IMR-90 (cell line): ENCODE data around the gene VSX2. TPM values are rescaled to one million over a fixed set of nuclear protein-coding genes. Genes with fewer than 3 reads are reported as not detected.

Experiments
- ATAC-seq: fragments of 200-7000 bp; cut with Tn5 transposase; 2 replicates; pipeline ENCODE4 v1.9.1; 2020; ENCODE audit warnings: low read depth, mild to moderate bottlenecking, moderate library complexity
- BruUV-seq: library from RNA; stranded (reverse); fragments of 400-500 nt; replicated peaks from 2 replicates; lab custom pipeline; 2021; lab: Mats Ljungman, UMichigan
- CTCF ChIA-PET: fragments of 300-600 bp; formaldehyde crosslinking; extraction: SDS; loops from one replicate; lab custom pipeline; 2021; ENCODE audit warnings: antibody characterized with exemption; lab: Yijun Ruan, JAX
- POLR2A ChIA-PET: fragments of 300-600 bp; sonication (Branson Sonifier 250); formaldehyde crosslinking; loops from one replicate; lab custom pipeline; 2022; ENCODE audit warnings: antibody characterized with exemption; ENCODE audit not compliant: unreplicated experiment; lab: Charles Lee
- DNase-seq: peaks from one replicate; pipeline ENCODE4 v3.0.0; 2013
- H2AFZ ChIP-seq: replicated peaks from 2 replicates; pipeline ENCODE3; 2013; ENCODE audit warnings: low read length, mild to moderate bottlenecking; ENCODE audit not compliant: poor library complexity
- H2AK5ac ChIP-seq: 2 replicates; pipeline ENCODE4 v1.6.1; 2013; ENCODE audit warnings: low read depth, low read length, inconsistent platforms
- H2AK9ac ChIP-seq: replicated peaks from 2 replicates; pipeline ENCODE3; 2013; ENCODE audit warnings: mild to moderate bottlenecking, low read depth, low read length, moderate library complexity; ENCODE audit not compliant: poor library complexity
- H2BK120ac ChIP-seq: 2 replicates; pipeline ENCODE4 v1.6.1; 2013; ENCODE audit warnings: low read depth, low read length, inconsistent platforms
- H2BK15ac ChIP-seq: 3 replicates; pipeline ENCODE4 v1.6.1; 2013; ENCODE audit warnings: low read depth, low read length, inconsistent platforms
- H2BK20ac ChIP-seq: 2 replicates; pipeline ENCODE4 v1.6.1; 2013; ENCODE audit warnings: low read depth, mild to moderate bottlenecking, inconsistent platforms, low read length, moderate library complexity
- H2BK5ac ChIP-seq: 2 replicates; pipeline ENCODE4 v1.6.1; 2013; ENCODE audit warnings: mild to moderate bottlenecking, low read depth, low read length, inconsistent platforms; ENCODE audit not compliant: poor library complexity, severe bottlenecking
- H3K14ac ChIP-seq: replicated peaks from 2 replicates; pipeline ENCODE4 v1.6.1; 2013; ENCODE audit warnings: low read depth, low read length, inconsistent platforms
- H3K18ac ChIP-seq: 2 replicates; pipeline ENCODE4 v1.6.1; 2013; ENCODE audit warnings: low read depth, low read length, control low read depth
- H3K23ac ChIP-seq: 2 replicates; pipeline ENCODE4 v1.6.1; 2013; ENCODE audit warnings: low read depth, low read length, inconsistent platforms
- H3K27ac ChIP-seq: 2 replicates; pipeline ENCODE4 v1.5.1; 2013; ENCODE audit warnings: mild to moderate bottlenecking, control low read depth, low read length; ENCODE audit not compliant: insufficient read depth
- H3K27me3 ChIP-seq: 2 replicates; pipeline ENCODE4 v1.6.1; 2013; ENCODE audit warnings: low read length; ENCODE audit not compliant: control insufficient read depth, insufficient read depth
- H3K36me3 ChIP-seq: 2 replicates; pipeline ENCODE4 v1.6.1; 2013; ENCODE audit warnings: low read length, mixed read lengths; ENCODE audit not compliant: control insufficient read depth, insufficient read depth
- H3K4ac ChIP-seq: 2 replicates; pipeline ENCODE4 v1.6.1; 2013; ENCODE audit warnings: low read depth, low read length, inconsistent platforms
- H3K4me1 ChIP-seq: 2 replicates; pipeline ENCODE4 v1.6.1; 2013; ENCODE audit warnings: low read length, mixed read lengths; ENCODE audit not compliant: control insufficient read depth, insufficient read depth
- H3K4me2 ChIP-seq: 2 replicates; pipeline ENCODE4 v1.6.1; 2013; ENCODE audit warnings: low read depth, mild to moderate bottlenecking, control low read depth, low read length, moderate library complexity
- H3K4me3 ChIP-seq: 2 replicates; pipeline ENCODE4 v1.5.1; 2013; ENCODE audit warnings: low read depth, mild to moderate bottlenecking, control low read depth, low read length, moderate library complexity; ENCODE audit not compliant: insufficient read depth
- H3K56ac ChIP-seq: 2 replicates; pipeline ENCODE4 v1.6.1; 2013; ENCODE audit warnings: low read length, inconsistent platforms; ENCODE audit not compliant: insufficient read depth; ENCODE audit errors: extremely low read depth
- H3K79me1 ChIP-seq, 2 experiments: 2 replicates each; pipeline ENCODE4 v1.6.1; 2013; ENCODE audit warnings: low read length in 2 of 2, inconsistent platforms in 1 of 2, low read depth in 1 of 2
- H3K9ac ChIP-seq: 2 replicates; pipeline ENCODE4 v1.6.1; 2013; ENCODE audit warnings: low read depth, low read length, control low read depth
- H3K9me1 ChIP-seq: 2 replicates; pipeline ENCODE4 v1.6.1; 2013; ENCODE audit warnings: low read length, inconsistent platforms; ENCODE audit not compliant: insufficient read depth
- H3K9me3 ChIP-seq: 2 replicates; pipeline ENCODE4 v1.6.1; 2013; ENCODE audit warnings: low read length; ENCODE audit not compliant: control insufficient read depth, insufficient read depth
- H4K20me1 ChIP-seq: 2 replicates; pipeline ENCODE4 v1.6.1; 2013; ENCODE audit warnings: low read length, inconsistent platforms; ENCODE audit not compliant: insufficient read depth
- H4K5ac ChIP-seq: 2 replicates; pipeline ENCODE4 v1.6.1; 2013; ENCODE audit warnings: mild to moderate bottlenecking, low read depth, low read length, control low read depth
- H4K8ac ChIP-seq, 2 experiments: 2 replicates each; pipeline ENCODE4 v1.6.1; 2013; ENCODE audit warnings: low read depth in 2 of 2, low read length in 2 of 2, control low read depth in 1 of 2, inconsistent platforms in 1 of 2
- H4K91ac ChIP-seq: 2 replicates; pipeline ENCODE4 v1.6.1; 2013; ENCODE audit warnings: low read depth, low read length, inconsistent platforms; ENCODE audit not compliant: insufficient read depth
- BHLHE40 ChIP-seq: fragments of 150-350 bp; IDR thresholded peaks from 2 replicates; pipeline ENCODE4 v1.6.1; 2016; ENCODE audit warnings: mild to moderate bottlenecking, low read depth, low read length
- CEBPB ChIP-seq: IDR thresholded peaks from 2 replicates; pipeline ENCODE4 v1.6.1; 2012; ENCODE audit warnings: low read depth, low read length, improper control_type of control experiment
- CHD1 ChIP-seq: IDR thresholded peaks from 2 replicates; pipeline ENCODE4 v1.6.1; 2012; ENCODE audit warnings: low read depth, low read length, improper control_type of control experiment
- CTCF ChIP-seq: conservative IDR thresholded peaks from 2 replicates; pipeline ENCODE4 v1.5.1; 2012; ENCODE audit warnings: mild to moderate bottlenecking, low read depth, low read length, improper control_type of control experiment
- ELK1 ChIP-seq: fragments of 150-350 bp; IDR thresholded peaks from 2 replicates; pipeline ENCODE4 v1.6.1; 2016; ENCODE audit warnings: low read depth, mild to moderate bottlenecking, low read length, moderate library complexity, borderline replicate concordance
- FOS ChIP-seq: fragments of 150-350 bp; IDR thresholded peaks from 2 replicates; pipeline ENCODE4 v1.6.1; 2016; ENCODE audit warnings: low read depth, low read length
- MAFK ChIP-seq: IDR thresholded peaks from 2 replicates; pipeline ENCODE4 v1.6.1; 2012; ENCODE audit warnings: low read depth, low read length, improper control_type of control experiment
- MAZ ChIP-seq: IDR thresholded peaks from 2 replicates; pipeline ENCODE4 v1.6.1; 2012; ENCODE audit warnings: low read depth, mild to moderate bottlenecking, low read length, improper control_type of control experiment, moderate library complexity, borderline replicate concordance
- MXI1 ChIP-seq: IDR thresholded peaks from 2 replicates; pipeline ENCODE4 v1.6.1; 2012; ENCODE audit warnings: low read depth, mild to moderate bottlenecking, low read length, moderate library complexity, borderline replicate concordance
- NFE2L2 ChIP-seq: fragments of 150-350 bp; IDR thresholded peaks from 2 replicates; pipeline ENCODE4 v1.6.1; 2016; ENCODE audit warnings: low read depth, mild to moderate bottlenecking, low read length
- POLR2A ChIP-seq: IDR thresholded peaks from 2 replicates; pipeline ENCODE4 v1.6.1; 2012; ENCODE audit warnings: mild to moderate bottlenecking, low read depth, low read length
- RAD21 ChIP-seq: IDR thresholded peaks from 2 replicates; pipeline ENCODE4 v1.6.1; 2012; ENCODE audit warnings: low read length, improper control_type of control experiment
- RCOR1 ChIP-seq: IDR thresholded peaks from 2 replicates; pipeline ENCODE4 v1.6.1; 2012; ENCODE audit warnings: mild to moderate bottlenecking, low read length, improper control_type of control experiment; ENCODE audit not compliant: insufficient replicate concordance
- RFX5 ChIP-seq: IDR thresholded peaks from 2 replicates; pipeline ENCODE4 v1.8.0; 2012; ENCODE audit warnings: low read depth, mild to moderate bottlenecking, low read length, moderate library complexity
- SMC3 ChIP-seq: fragments of 150-350 bp; IDR thresholded peaks from 2 replicates; pipeline ENCODE4 v1.6.1; 2016; ENCODE audit warnings: low read depth, mild to moderate bottlenecking, antibody characterized with exemption, low read length, moderate library complexity
- USF2 ChIP-seq: fragments of 150-350 bp; IDR thresholded peaks from 2 replicates; pipeline ENCODE4 v1.6.1; 2017; ENCODE audit warnings: mild to moderate bottlenecking, antibody characterized with exemption, low read length, low read depth
- WGBS, 2 experiments: methylation state at CpG; one replicate each; pipeline versions ENCODE4 v1.1.5 to v1.1.7; 2013; ENCODE audit warnings: missing lambda C conversion rate in 2 of 2; ENCODE audit not compliant: insufficient read length in 1 of 2; ENCODE audit errors: extremely low coverage in 2 of 2; 5-methylcytosine and 5-hydroxymethylcytosine counted together
- dilution Hi-C: fragments of 300-500 bp; cut with HindIII; formaldehyde crosslinking; loops from one replicate; pipeline ENCODE4 v1.14.3; 2018; ENCODE audit warnings: low sequenced_read_pairs; ENCODE audit not compliant: unreplicated experiment
- in situ Hi-C: fragments of 300-500 bp; cut with MboI; formaldehyde crosslinking; loops from 3 replicates; pipeline ENCODE4 v1.14.3; 2019; ENCODE audit warnings: low sequenced_read_pairs, inconsistent platforms, mixed read lengths
- intact Hi-C: fragments of 100-400 bp; cut with micrococcal nuclease; formaldehyde crosslinking; loops from 2 replicates; pipeline ENCODE4 v1.10.0; 2022
- polyA plus RNA-seq, 3 experiments: library from polyadenylated mRNA; depleted of rRNA; stranded (reverse); fragments of >200 nt; gene quantifications; 2 replicates each; pipeline ENCODE4 v1.2.3, GENCODE V29; 2012; ENCODE audit warnings: low replicate concordance in 1 of 3
- total RNA-seq: library from RNA; depleted of rRNA; stranded (reverse); fragments of >200 nt; gene quantifications from 2 replicates; pipeline ENCODE4 v1.2.3, GENCODE V29; 2012

The VSX2 gene
- total and polyA plus RNA-seq, 2 of the 4 experiments (the other 2 are of a cell fraction): not detected

GRCh38 chr14:74275241-74275841 is 36.1 kb downstream of the VSX2 start:
- Histone ChIP-seq H3K18ac (no peak overlapping the region), H3K4me1 (no peaks in the 10 kb centered on the region), H3K27ac (no peak overlapping the region), H3K14ac (no peak overlapping the region), H3K9me3 (no peaks in the 10 kb centered on the region; the same call in none of the 2 replicates), H2AK5ac (no peak overlapping the region), H2BK20ac (no peak overlapping the region), H3K9ac (no peak overlapping the region), H3K9me1 (no peaks in the 10 kb centered on the region), H3K4ac (no peak overlapping the region), H3K56ac (no peak overlapping the region), H4K91ac (no peak overlapping the region), H2BK120ac (no peak overlapping the region), H2AK9ac (no peak overlapping the region), H3K36me3 (no peaks in the 10 kb centered on the region), H4K8ac (no peak overlapping the region), H2AFZ (peak overlapping the region; percentile 11), H3K4me3 (no peak overlapping the region), H4K20me1 (no peaks in the 10 kb centered on the region), H2BK15ac (no peak overlapping the region), H3K4me2 (no peak overlapping the region), H4K5ac (no peak overlapping the region), H2BK5ac (no peak overlapping the region), H3K79me1 (no peaks in the 10 kb centered on the region), H3K23ac (0 out of 2 replicates have a peak overlapping the region, but pooled peaks have one; percentile 9), H3K27me3 (peaks cover 3% of the 10 kb centered on the region; the same call in 1 of the 2 replicates)
- DNase-seq (peak; percentile 74), ATAC-seq (peak; percentile 89)
- POLR2A ChIA-PET: no interaction called here
- dilution Hi-C loops: no loop called here
- CTCF ChIA-PET: no interaction called here
- no TSS peak for BruUV-seq
- intact Hi-C loops: no loop called here
- in situ Hi-C loops: no loop called here
- TF ChIP-seq RFX5 (no peak), RCOR1 (no peak), RAD21 (no peak), NFE2L2 (no peak), MAZ (no peak), CTCF (no peak), MAFK (no peak), FOS (no peak), SMC3 (no peak), BHLHE40 (no peak), USF2 (no peak), POLR2A (no peak), CHD1 (no peak), MXI1 (no peak), CEBPB (no peak), ELK1 (no peak)
- no CpG with 5 or more reads among the region's 6 CpGs for WGBS, 2 experiments
